ENCODE results near the gene DNAAF8.

DNA sequence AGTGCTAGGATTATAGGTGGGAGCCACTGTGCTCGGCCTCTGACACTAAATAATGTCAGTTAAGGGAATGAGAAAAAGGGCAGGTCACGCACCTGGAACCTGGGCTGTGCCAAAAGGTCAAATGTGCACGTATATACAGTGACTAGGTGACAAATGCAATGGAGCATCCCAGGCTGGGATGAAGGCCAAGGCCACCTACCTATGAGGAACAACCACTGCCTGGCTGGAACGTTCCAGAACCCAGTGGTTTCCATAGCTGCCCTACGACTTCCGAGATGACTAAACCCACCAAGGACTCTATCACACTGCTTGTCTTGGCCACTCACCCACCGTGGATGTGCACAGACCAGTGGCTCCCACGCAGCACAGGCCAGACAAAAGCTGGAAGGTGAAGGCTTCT lies 16.6 kb downstream of the DNAAF8 start:
- TF ChIP-seq, protein P1, sequence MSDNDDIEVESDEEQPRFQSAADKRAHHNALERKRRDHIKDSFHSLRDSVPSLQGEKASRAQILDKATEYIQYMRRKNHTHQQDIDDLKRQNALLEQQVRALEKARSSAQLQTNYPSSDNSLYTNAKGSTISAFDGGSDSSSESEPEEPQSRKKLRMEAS (IDR thresholded peaks at IDR 0.05; ENCODE audit: insufficient read depth, insufficient read length), result no peak
- TF ChIP-seq FOS (IDR thresholded peaks at IDR 0.05; ENCODE audit: borderline replicate concordance, insufficient read depth, low read length), result no peak
- TF ChIP-seq, protein P2, sequence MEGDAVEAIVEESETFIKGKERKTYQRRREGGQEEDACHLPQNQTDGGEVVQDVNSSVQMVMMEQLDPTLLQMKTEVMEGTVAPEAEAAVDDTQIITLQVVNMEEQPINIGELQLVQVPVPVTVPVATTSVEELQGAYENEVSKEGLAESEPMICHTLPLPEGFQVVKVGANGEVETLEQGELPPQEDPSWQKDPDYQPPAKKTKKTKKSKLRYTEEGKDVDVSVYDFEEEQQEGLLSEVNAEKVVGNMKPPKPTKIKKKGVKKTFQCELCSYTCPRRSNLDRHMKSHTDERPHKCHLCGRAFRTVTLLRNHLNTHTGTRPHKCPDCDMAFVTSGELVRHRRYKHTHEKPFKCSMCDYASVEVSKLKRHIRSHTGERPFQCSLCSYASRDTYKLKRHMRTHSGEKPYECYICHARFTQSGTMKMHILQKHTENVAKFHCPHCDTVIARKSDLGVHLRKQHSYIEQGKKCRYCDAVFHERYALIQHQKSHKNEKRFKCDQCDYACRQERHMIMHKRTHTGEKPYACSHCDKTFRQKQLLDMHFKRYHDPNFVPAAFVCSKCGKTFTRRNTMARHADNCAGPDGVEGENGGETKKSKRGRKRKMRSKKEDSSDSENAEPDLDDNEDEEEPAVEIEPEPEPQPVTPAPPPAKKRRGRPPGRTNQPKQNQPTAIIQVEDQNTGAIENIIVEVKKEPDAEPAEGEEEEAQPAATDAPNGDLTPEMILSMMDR (IDR thresholded peaks at IDR 0.05; ENCODE audit: extremely low read depth in 1 of 2, insufficient read depth in 1 of 2, low read depth in 1 of 2, low read length in 2 of 2), result no peak

All from endothelial cell of umbilical vein (primary cell).